Coronary artery (tissue), 2 donors: Measurements from ENCODE around the gene IGFBP7.

Experiments
- DNase-seq: peaks from one replicate; pipeline ENCODE4 v3.0.0-alpha.2; 2017; ENCODE audit warnings: low spot score
- H3K27ac ChIP-seq, 2 donors: fragments of 200-600 bp; sonication (generic); one replicate each; pipeline ENCODE4 v1.5.1; 2016 to 2019
- H3K4me3 ChIP-seq: fragments of 200-600 bp; sonication (generic); 2 replicates; pipeline ENCODE4 v1.5.1; 2016; ENCODE audit warnings: mild to moderate bottlenecking, moderate library complexity
- TF ChIP-seq, protein P1 (sequence below): fragments of 200-600 bp; sonication (generic); IDR thresholded peaks from one replicate; pipeline ENCODE4 v1.5.1; 2019; ENCODE audit warnings: antibody characterized with exemption

The IGFBP7 gene

DNA sequence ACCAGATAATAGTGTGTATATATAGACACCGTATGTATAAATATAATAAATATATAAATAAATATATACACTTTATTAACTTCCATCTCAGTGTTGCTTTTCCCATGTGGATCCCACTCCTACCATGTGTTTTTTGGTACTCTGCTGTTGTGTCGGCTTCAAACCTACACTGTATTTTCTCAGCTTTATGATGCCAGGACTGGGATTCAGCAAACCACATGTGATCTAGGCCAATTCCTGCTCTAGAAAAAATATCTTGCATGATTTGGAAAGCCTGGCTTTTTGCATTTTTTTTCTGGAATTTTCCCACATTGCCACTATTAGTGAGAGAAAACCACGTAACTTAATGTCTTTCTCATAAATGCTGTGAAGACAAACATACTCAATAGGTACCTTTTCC is 75.7 kb downstream of the IGFBP7 start:
- TF ChIP-seq, protein P1, sequence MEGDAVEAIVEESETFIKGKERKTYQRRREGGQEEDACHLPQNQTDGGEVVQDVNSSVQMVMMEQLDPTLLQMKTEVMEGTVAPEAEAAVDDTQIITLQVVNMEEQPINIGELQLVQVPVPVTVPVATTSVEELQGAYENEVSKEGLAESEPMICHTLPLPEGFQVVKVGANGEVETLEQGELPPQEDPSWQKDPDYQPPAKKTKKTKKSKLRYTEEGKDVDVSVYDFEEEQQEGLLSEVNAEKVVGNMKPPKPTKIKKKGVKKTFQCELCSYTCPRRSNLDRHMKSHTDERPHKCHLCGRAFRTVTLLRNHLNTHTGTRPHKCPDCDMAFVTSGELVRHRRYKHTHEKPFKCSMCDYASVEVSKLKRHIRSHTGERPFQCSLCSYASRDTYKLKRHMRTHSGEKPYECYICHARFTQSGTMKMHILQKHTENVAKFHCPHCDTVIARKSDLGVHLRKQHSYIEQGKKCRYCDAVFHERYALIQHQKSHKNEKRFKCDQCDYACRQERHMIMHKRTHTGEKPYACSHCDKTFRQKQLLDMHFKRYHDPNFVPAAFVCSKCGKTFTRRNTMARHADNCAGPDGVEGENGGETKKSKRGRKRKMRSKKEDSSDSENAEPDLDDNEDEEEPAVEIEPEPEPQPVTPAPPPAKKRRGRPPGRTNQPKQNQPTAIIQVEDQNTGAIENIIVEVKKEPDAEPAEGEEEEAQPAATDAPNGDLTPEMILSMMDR = no peak
- no peak for DNase-seq
- H3K4me3 ChIP-seq = no peak overlapping the region
- peak overlapping the region; percentile 27 to 29 for H3K27ac ChIP-seq

DNA sequence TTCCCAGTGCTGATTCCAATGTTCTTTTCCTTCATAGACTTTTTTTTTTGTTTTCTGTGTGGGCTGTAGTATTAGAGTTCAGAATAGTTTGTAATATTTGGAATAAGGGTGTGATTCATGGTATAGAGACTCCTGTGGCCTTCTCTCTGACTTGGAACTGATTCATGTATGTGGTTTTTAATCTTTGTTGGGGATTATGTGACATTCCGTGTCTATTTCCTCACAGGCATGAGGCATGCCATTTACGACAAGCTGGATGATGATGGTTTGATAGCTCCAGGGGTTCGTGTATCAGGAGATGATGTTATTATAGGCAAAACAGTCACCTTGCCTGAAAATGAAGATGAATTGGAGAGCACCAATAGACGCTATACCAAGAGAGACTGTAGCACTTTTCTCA is 87.1 kb downstream of the IGFBP7 start:
- no peak for DNase-seq
- H3K27ac ChIP-seq = peak overlapping the region in 1 of 2 donors; percentile 19

DNA sequence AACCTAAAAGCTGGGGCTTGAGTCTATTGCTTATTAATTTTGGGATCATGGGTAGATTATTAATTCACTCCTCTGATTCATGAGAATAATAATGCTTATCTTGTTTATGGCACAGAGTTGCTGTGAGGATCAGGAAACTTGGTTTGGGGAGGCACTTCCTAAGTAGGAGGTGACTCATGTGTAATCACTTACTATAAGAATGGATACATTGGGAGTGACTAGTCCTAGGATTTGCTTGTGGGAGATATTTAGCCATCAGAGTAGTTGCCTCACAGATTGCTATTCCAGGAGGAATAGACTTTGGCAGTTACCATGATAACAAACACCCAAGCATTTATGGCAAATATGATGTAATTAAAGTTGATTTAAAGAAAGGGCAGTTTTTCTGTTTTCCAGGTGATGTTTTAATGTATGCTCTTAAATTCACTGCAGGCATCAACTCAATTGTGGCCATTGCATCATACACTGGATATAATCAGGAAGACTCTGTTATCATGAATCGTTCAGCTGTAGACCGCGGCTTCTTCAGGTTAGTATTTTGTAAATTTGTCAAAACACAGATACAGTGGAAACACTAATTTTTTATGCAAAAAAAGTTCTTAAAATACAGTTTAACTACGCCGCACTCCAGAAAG is 89.6 kb downstream of the IGFBP7 start:
- no peak for DNase-seq
- H3K27ac ChIP-seq = peak overlapping the region in 1 of 2 donors; percentile 41
- TF ChIP-seq, protein P1 = no peak

More for the DNA sequence above, 87.1 kb downstream of the IGFBP7 start:
- no peak overlapping the region for H3K4me3 ChIP-seq
- TF ChIP-seq, protein P1 = no peak

DNA sequence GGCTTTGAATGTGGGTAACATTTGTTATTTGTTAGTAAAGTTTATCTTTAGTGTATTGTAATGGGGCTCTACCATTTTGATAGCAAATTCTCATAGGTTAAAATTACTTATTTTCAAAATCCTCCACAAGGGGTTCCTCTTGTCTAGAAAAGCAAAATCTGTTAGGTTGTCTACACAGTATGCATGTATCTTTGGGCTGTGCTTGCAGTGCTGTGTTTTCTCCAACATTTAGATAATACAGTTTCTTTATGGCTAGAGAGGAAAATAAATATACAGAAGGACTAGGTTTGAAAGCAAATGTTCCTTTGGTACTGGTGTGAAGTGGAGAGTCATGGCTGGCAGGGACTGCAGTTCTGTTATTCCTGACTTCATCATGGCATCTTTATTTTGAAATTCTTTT is 91.2 kb downstream of the IGFBP7 start:
- H3K4me3 ChIP-seq = no peak overlapping the region
- TF ChIP-seq, protein P1 = no peak
- peak overlapping the region in 1 of 2 donors; percentile 2 for H3K27ac ChIP-seq
- DNase-seq = no peak

More for the DNA sequence above, 89.6 kb downstream of the IGFBP7 start:
- H3K4me3 ChIP-seq = no peak overlapping the region

DNA sequence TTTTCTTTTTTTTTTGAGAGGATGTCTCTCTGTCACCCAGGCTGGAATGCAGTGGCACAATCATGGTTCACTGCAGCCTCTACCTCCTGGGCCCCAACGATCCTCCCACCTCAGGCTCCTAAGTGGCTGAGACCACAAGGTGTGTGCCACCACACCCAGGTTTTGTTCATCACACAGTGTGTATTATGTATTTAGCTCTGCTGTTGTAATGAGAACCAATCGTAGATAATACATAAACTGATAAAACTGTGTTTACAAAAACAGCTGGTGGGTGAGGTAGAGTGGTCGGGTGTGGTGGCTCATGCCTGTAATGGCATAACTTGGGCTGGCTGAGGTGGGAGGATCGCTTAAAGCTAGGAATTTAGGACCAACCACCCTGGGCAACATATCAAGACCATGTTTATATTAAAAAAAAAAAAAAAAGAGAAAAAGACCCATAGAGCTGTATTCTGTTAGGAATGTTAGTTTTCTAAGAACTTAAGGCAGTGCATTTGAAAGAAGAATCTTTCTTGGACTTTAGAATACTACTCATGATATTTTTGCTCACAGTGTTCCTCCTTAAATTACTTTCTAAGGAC is 96.6 kb downstream of the IGFBP7 start:
- DNase-seq = no peak
- Histone ChIP-seq H3K4me3 (no peak overlapping the region), H3K27ac (no peak overlapping the region)
- TF ChIP-seq, protein P1 = no peak

DNA sequence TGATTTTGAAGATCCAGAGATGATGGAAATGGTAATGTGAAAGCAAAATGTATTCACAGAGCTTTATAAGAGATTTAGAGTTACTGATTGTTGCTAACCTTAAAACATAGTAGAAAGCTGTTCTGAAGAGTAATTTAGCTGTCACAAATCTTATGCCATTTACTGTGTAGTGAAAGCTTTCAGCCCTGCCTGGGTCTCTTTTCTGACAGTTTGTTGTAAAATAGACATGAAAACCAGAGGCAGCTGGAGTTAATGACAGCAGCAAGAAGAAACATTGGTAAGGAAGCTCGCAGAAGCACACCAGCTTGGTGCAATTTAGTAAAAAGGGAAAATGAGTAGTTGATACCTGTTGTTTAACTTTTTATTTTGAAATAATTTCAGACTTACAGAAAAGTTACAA is 110.4 kb downstream of the IGFBP7 start:
- H3K27ac ChIP-seq = no peak overlapping the region
- no peak overlapping the region for H3K4me3 ChIP-seq
- TF ChIP-seq, protein P1 = no peak
- DNase-seq = no peak

DNA sequence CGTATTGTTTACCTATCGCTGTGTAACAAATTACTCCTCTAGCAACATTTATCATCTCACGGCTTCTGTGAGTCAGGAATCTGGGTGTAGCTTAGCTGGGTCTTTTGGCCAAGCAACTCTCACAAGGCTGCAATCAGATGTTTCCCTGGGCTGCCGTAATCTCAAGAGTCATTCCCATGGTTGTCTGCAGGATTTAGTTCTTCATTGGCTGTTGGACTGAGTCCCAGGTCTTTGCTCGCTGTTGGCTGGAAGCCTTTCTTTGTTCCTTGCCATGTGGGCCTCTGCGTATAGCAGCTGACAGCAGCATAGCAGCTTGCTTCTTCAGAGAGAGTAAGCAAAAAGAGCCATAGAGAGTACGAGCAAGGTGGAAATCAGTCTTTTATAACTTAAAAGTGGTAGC is 114.7 kb downstream of the IGFBP7 start:
- TF ChIP-seq, protein P1 = no peak
- H3K27ac ChIP-seq = peak overlapping the region; percentile 37 to 46
- no peak for DNase-seq
- no peak overlapping the region for H3K4me3 ChIP-seq
